Endothelial cell (in vitro differentiated cells): Measurements from ENCODE around the gene PDIA6. TPM values are rescaled to one million over a fixed set of nuclear protein-coding genes. Genes with fewer than 3 reads are reported as not detected.
A peak's percentile ranks its signal among the peaks of the same experiment; 100 is the strongest.

Experiments
- DNase-seq: peaks from one replicate; pipeline ENCODE4 v3.0.0; 2021; ENCODE audit warnings: low spot score
- H3K27ac Mint-ChIP-seq: one replicate; pipeline ENCODE4 v1.8.0; 2021; ENCODE audit warnings: mixed read lengths, inconsistent platforms; ENCODE audit not compliant: unreplicated experiment
- H3K27me3 Mint-ChIP-seq: one replicate; pipeline ENCODE4 v1.8.0; 2021; ENCODE audit warnings: mild to moderate bottlenecking, moderate library complexity, mixed read lengths, inconsistent platforms; ENCODE audit not compliant: unreplicated experiment
- H3K36me3 Mint-ChIP-seq: one replicate; pipeline ENCODE4 v1.8.0; 2021; ENCODE audit warnings: mild to moderate bottlenecking, low read depth, mixed read lengths, inconsistent platforms; ENCODE audit not compliant: unreplicated experiment
- H3K4me1 Mint-ChIP-seq: one replicate; pipeline ENCODE4 v1.8.0; 2021; ENCODE audit warnings: mild to moderate bottlenecking, mixed read lengths, inconsistent platforms; ENCODE audit not compliant: unreplicated experiment
- H3K4me3 Mint-ChIP-seq: one replicate; pipeline ENCODE4 v1.8.0; 2021; ENCODE audit warnings: mild to moderate bottlenecking, mixed read lengths, inconsistent platforms; ENCODE audit not compliant: unreplicated experiment
- H3K9me3 Mint-ChIP-seq: one replicate; pipeline ENCODE4 v1.8.0; 2021; ENCODE audit warnings: mixed read lengths, inconsistent platforms; ENCODE audit not compliant: unreplicated experiment
- total RNA-seq: library from RNA; stranded (reverse); fragmentation: NEBNext Ultra II Directional; extraction: Animal tissue kit (Norgen Biotek cat#: 25700); gene quantifications from one replicate; pipeline ENCODE4 v1.2.1, GENCODE V29; 2021; ENCODE audit not compliant: unreplicated experiment
- TF ChIP-seq, protein P1 (sequence below): fragments of 200-600 bp; sonication (generic); IDR thresholded peaks from one replicate; pipeline ENCODE4 v1.5.0; 2021; ENCODE audit warnings: antibody characterized with exemption; ENCODE audit not compliant: unreplicated experiment

Gene PDIA6
- total RNA-seq, 1 donor from 2014 or later, result 292 TPM

DNA sequence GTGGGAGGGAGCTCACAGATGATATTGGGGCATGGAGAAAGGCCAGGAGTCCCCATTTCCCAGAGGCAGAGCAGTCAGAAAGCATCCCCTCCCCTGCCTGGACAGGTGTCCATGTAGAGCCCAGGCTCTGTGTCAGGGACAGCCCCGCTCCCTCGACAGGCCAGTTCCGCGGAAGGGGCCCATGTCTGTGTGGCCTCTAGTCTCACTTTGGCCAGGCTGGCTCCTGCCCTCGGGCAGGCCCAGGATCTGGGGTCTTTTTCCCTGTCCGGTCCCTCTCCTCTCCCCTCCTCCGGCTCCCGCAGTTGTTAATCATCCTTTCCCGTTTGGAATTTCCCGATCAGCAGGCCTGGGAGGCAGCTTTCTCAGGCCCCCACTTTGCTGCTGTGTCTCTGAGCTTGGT, 20.4 kb upstream of the PDIA6 start:
- DNase-seq, result no peak
- TF ChIP-seq, protein P1, sequence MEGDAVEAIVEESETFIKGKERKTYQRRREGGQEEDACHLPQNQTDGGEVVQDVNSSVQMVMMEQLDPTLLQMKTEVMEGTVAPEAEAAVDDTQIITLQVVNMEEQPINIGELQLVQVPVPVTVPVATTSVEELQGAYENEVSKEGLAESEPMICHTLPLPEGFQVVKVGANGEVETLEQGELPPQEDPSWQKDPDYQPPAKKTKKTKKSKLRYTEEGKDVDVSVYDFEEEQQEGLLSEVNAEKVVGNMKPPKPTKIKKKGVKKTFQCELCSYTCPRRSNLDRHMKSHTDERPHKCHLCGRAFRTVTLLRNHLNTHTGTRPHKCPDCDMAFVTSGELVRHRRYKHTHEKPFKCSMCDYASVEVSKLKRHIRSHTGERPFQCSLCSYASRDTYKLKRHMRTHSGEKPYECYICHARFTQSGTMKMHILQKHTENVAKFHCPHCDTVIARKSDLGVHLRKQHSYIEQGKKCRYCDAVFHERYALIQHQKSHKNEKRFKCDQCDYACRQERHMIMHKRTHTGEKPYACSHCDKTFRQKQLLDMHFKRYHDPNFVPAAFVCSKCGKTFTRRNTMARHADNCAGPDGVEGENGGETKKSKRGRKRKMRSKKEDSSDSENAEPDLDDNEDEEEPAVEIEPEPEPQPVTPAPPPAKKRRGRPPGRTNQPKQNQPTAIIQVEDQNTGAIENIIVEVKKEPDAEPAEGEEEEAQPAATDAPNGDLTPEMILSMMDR, result no peak
- H3K27ac Mint-ChIP-seq, result no peak overlapping the region
- H3K9me3 Mint-ChIP-seq, result no peaks in the 10 kb centered on the region
- H3K4me1 Mint-ChIP-seq, result peaks cover 14% of the 10 kb centered on the region
- H3K4me3 Mint-ChIP-seq, result no peak overlapping the region
- peaks cover 9% of the 10 kb centered on the region for H3K27me3 Mint-ChIP-seq
- H3K36me3 Mint-ChIP-seq, result no peaks in the 10 kb centered on the region

DNA sequence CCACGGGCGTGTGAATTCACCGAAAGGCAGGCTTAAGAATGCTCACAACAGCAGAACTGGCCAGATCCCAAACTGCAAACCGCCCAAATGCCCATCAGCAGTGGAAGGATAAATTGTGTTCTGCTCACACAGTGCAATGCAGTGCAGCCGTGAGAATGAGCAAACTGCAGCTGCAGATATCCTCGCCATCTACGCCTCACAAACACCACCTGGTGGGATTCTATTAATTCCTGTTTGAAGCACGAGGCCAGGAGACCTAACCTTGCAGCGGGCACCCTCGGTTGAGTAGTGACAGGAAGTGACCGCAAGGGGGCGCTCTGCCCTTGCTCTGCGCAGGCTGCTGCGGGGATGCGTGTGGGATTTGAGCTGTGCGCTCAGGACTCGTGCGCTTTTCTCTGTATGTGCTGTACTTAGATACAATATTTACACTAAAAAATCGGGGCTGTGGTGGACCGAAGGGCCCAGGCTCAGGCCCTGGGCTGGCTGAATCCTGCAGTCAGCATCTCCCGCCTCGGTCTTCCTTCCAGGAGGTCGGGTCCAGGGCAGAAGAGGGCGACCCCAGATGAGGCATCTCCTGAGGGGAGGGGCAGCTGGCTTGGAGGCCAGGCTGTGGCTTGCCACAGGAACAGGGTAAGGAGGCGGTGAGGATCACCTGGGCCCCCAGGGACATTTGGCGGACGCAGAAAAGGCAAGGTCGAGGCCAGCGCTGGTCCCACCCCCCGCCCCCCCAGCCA, 19.8 kb upstream of the PDIA6 start:
- Mint-ChIP-seq H3K27me3 (peaks cover 9% of the 10 kb centered on the region), H3K9me3 (no peaks in the 10 kb centered on the region), H3K27ac (no peak overlapping the region)

DNA sequence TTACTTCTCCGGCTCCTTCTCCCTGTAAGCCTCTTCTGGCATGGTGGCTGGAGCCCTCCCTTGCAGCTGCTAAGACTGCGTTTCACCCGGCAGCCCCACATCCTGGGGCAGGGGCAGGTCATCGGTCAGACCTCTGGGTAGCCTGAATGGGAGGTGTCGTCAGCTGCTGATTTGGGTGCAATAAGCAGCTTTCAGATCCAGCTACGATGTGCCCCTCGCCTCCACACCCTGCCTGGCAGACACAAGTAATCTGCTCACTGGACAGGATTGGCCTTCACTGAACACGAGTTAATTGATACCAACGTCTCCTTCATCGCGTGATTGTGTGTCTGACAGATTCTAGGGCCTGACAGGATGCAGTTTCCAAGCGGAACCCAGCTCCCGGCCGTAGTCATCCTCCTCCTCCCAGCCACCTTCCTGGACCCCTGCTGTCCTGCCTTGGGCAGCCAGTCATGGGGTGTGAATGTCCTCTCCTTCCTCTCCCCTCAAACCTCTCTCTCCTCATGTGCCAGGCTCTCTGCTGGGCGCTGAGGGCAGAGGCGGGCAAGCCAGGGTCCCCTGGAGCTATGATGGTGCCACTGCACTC, 18.9 kb upstream of the PDIA6 start:
- Mint-ChIP-seq H3K4me3 (no peak overlapping the region), H3K27me3 (peaks cover 6% of the 10 kb centered on the region), H3K36me3 (no peaks in the 10 kb centered on the region), H3K9me3 (no peaks in the 10 kb centered on the region), H3K4me1 (peaks cover 17% of the 10 kb centered on the region), H3K27ac (peak overlapping the region; percentile 16)
- TF ChIP-seq, protein P1, result no peak
- DNase-seq, result no peak

More for the DNA sequence above, 19.8 kb upstream of the PDIA6 start:
- Mint-ChIP-seq H3K36me3 (no peaks in the 10 kb centered on the region), H3K4me1 (peaks cover 17% of the 10 kb centered on the region), H3K4me3 (no peak overlapping the region)
- DNase-seq, result peak; percentile 93
- TF ChIP-seq, protein P1, result peak; percentile 99

DNA sequence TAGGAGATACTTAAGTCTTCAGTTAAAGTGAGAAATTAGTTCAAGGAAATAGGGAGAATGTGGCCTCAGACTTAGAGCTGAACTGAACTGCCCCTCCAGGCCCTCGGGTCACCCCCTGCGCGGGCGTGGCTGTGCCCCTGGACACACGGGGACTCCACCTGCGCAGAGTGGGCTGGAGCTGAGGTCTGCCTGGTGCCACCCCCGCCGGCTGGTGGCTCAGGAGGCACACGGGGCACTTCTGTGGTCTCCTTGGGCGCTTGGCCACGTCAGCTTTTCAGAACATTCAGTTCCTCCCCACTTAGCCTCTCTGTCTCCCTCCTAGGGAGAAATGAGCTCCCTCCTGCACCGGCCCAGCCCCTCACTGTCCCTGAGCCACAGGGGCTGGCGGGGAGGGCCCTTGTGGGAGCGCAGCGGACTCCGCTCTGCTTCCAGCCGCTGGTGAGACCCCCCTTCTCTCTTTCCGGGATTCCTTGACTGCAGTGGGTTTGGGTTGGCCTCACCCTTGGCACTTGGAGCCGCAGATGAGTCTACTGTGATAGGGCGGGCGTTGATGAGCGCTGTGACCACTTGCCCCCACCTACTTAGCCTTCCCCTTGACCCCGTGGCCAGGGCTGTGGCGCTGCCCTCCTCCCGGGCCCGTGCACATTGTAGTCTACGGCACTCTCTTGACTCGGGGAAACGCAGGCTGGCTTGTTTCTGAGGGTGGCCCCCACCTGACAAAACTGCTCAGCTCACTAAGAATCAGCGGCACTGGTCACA, 18.2 kb upstream of the PDIA6 start:
- no peak overlapping the region for H3K4me3 Mint-ChIP-seq
- TF ChIP-seq, protein P1, result no peak
- DNase-seq, result no peak
- H3K27me3 Mint-ChIP-seq, result peaks cover 7% of the 10 kb centered on the region
- H3K27ac Mint-ChIP-seq, result no peak overlapping the region
- H3K36me3 Mint-ChIP-seq, result no peaks in the 10 kb centered on the region
- peaks cover 17% of the 10 kb centered on the region for H3K4me1 Mint-ChIP-seq
- no peaks in the 10 kb centered on the region for H3K9me3 Mint-ChIP-seq

DNA sequence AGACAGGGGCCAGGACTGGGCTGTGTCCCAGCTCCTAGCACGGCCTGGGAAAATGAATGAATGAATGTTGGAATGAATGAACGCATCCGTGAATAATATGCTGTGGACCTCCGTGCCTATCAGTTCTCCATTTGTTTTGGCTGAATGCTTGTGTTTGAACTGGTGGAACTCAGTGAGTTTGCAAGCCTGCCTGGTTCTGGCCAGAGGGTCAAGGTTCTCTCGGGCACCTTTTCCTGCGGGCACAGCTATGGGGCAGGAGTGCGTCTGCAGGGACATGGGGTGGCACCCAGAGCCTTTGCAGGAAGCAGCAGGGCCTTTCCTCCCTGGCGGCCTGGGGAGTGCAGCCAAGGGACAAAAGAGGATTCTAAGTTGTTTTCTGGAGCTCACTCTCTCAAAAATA, 17.6 kb upstream of the PDIA6 start:
- no peaks in the 10 kb centered on the region for H3K9me3 Mint-ChIP-seq
- H3K27me3 Mint-ChIP-seq, result peaks cover 7% of the 10 kb centered on the region
- no peak overlapping the region for H3K4me3 Mint-ChIP-seq
- TF ChIP-seq, protein P1, result no peak
- DNase-seq, result no peak
- peaks cover 17% of the 10 kb centered on the region for H3K4me1 Mint-ChIP-seq
- H3K36me3 Mint-ChIP-seq, result no peaks in the 10 kb centered on the region
- no peak overlapping the region for H3K27ac Mint-ChIP-seq
